HUES64 (cell line): ENCODE measurements around the gene NOX3.

Source experiments
- H3K27ac ChIP-seq: 2 replicates; pipeline ENCODE4 v1.7.0; 2013; ENCODE audit warnings: low read depth, low read length, inconsistent platforms
- H3K27me3 ChIP-seq: 2 replicates; pipeline ENCODE4 v1.6.1; 2013; ENCODE audit warnings: mild to moderate bottlenecking, low read length; ENCODE audit not compliant: insufficient read depth
- H3K36me3 ChIP-seq: 2 replicates; pipeline ENCODE4 v1.6.1; 2013; ENCODE audit warnings: mild to moderate bottlenecking, low read length; ENCODE audit not compliant: insufficient read depth
- H3K4me1 ChIP-seq: 2 replicates; pipeline ENCODE4 v1.6.1; 2013; ENCODE audit warnings: mild to moderate bottlenecking, low read length, moderate library complexity; ENCODE audit not compliant: insufficient read depth
- H3K4me3 ChIP-seq: 2 replicates; pipeline ENCODE4 v1.5.1; 2013; ENCODE audit warnings: mild to moderate bottlenecking, low read length, moderate library complexity
- H3K9ac ChIP-seq: 2 replicates; pipeline ENCODE4 v1.6.1; 2013; ENCODE audit warnings: mild to moderate bottlenecking, low read depth, low read length
- H3K9me3 ChIP-seq: 2 replicates; pipeline ENCODE4 v1.6.1; 2013; ENCODE audit warnings: low read depth, low read length; ENCODE audit not compliant: insufficient read depth
- WGBS: fragments of 150-250, 120-280 bp; methylation state at CpG from one replicate; pipeline ENCODE4 v1.1.7; 2013; ENCODE audit warnings: missing lambda C conversion rate; 5-methylcytosine and 5-hydroxymethylcytosine counted together

NOX3 gene

DNA sequence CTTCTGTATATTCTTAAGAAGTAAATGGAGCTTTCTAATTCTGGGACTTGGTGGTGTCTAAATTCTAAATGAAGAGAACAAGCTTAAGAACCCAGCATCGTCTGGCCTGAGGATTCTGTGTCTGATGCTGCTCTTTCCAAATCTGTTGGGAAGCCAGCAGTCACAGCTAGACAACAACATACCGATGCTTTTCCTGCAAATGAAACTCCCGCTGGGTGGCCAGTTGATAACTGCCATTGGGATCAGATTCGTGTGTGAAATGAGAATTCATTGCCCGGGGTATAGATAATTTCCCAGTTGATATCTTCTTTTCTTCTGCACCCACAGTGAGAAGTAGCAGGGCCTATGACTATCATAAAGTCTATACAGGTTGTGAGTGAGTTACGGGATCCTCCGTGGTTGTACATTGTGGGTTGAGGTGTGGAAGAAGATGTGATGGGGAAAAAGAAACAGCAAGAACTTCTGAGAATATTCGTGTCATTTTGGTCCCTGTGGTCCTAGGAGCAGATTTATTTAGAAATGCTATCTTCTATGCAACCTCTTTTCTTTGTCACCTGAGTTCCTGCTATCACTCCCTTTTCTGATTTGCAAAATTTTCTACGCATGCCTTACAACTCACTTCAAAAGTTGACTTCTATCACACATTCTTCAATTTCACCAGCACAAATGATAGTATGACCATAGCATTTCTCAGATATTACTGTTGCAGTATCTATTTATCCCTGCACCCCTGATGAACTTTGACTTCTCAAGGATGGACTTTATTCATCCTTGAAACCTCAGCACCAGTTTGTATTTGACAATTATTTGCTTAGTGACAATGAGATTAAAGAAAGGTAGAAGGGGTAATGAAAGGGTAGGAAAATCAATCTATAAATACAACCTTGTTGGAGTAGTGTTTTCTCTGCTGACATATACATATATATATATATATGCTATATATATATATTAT is 10.4 kb downstream of the NOX3 start:
- Histone ChIP-seq H3K36me3 (no peaks in the 10 kb centered on the region), H3K27me3 (no peaks in the 10 kb centered on the region), H3K9ac (no peak overlapping the region), H3K9me3 (no peaks in the 10 kb centered on the region), H3K4me1 (peaks cover 24% of the 10 kb centered on the region), H3K4me3 (no peak overlapping the region), H3K27ac (no peak overlapping the region)
- 86% methylated on average over 9 of the region's 9 CpGs for WGBS

- Histone ChIP-seq H3K4me1 (peaks cover 17% of the 10 kb centered on the region), H3K27me3 (no peaks in the 10 kb centered on the region), H3K9ac (no peak overlapping the region), H3K27ac (no peak overlapping the region), H3K36me3 (no peaks in the 10 kb centered on the region), H3K9me3 (no peaks in the 10 kb centered on the region), H3K4me3 (no peak overlapping the region)
- 93% methylated on average over 8 of the region's 9 CpGs for WGBS
Observed at GRCh38 chr6:155444120-155444917, 11.3 kb downstream of the NOX3 start.

DNA sequence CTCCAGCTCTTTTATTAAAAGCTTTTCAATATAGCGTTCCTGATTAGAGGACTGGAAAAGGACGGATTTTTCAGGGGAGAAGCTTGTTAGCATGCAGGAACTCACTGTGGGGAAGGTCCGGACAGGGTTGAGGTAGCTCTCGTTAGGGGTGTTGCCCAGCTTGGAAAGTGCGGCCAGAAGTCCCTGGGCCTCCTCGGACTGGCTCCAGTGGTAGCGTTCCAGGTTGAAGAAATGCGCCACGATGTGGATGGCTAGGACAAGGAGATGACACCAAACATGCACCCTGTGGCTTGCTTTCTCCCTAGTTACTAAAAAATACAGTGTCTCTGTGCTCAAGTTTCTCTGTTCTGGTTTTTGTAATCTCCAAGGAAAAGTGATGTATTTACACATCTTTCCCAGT is 12.5 kb downstream of the NOX3 start:
- no peak overlapping the region for H3K9ac ChIP-seq
- H3K27ac ChIP-seq = no peak overlapping the region
- no peaks in the 10 kb centered on the region for H3K36me3 ChIP-seq
- no peaks in the 10 kb centered on the region for H3K9me3 ChIP-seq
- no peak overlapping the region for H3K4me3 ChIP-seq
- peaks cover 5% of the 10 kb centered on the region; the same call in 1 of the 2 replicates for H3K4me1 ChIP-seq
- no peaks in the 10 kb centered on the region for H3K27me3 ChIP-seq
- WGBS = 89% methylated on average over 9 of the region's 9 CpGs

- no peak overlapping the region for H3K9ac ChIP-seq
- H3K9me3 ChIP-seq = no peaks in the 10 kb centered on the region
- H3K27me3 ChIP-seq = no peaks in the 10 kb centered on the region
- H3K27ac ChIP-seq = no peak overlapping the region
- H3K4me3 ChIP-seq = no peak overlapping the region
- peaks cover 5% of the 10 kb centered on the region; the same call in 1 of the 2 replicates for H3K4me1 ChIP-seq
- 93% methylated on average over 5 of the region's 5 CpGs for WGBS
- no peaks in the 10 kb centered on the region for H3K36me3 ChIP-seq
Observed at GRCh38 chr6:155442562-155442961, 13.1 kb downstream of the NOX3 start.

- no peaks in the 10 kb centered on the region for H3K27me3 ChIP-seq
- no peaks in the 10 kb centered on the region for H3K9me3 ChIP-seq
- H3K27ac ChIP-seq = no peak overlapping the region
- peaks cover 5% of the 10 kb centered on the region; the same call in 1 of the 2 replicates for H3K4me1 ChIP-seq
- no peak overlapping the region for H3K4me3 ChIP-seq
- no peak overlapping the region for H3K9ac ChIP-seq
- no peaks in the 10 kb centered on the region for H3K36me3 ChIP-seq
- WGBS = 84% methylated on average over 4 of the region's 4 CpGs
Observed at GRCh38 chr6:155441112-155441465, 14.6 kb downstream of the NOX3 start.

DNA sequence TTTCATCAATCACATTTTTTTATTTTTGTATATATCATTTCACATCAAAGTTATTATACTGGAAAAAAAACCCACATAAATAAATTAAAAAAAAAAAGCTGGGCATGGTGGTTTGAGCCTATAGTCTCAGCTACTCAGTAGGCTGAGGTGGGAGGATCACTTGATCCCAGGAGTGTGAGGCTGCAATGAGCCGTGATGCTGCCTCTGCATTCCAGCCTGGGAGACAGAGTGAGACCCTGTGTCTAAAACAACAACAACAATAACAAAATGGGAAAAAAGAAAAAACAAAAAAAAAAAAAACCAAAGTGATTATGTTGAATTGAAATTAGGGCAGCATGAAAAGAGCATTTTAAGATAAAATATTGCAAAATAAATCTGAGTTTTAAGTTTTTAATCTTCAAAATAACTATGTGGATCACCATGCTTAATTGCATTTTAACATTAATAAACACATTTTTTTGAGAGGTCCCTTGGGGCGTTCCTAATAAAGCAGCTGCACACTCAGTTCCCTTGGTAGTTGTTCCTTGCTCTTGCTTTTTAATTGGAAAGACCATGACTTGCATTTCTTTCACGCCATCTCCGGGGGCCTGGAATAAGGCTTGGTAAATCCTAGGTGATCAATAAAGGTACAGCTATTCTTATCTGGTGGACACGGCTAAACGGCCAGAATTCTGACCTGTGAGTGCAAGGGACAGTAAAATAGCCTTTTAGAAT is 15.1 kb downstream of the NOX3 start:
- Histone ChIP-seq H3K27me3 (no peaks in the 10 kb centered on the region), H3K36me3 (no peaks in the 10 kb centered on the region), H3K9me3 (no peaks in the 10 kb centered on the region), H3K4me1 (peaks cover 5% of the 10 kb centered on the region; the same call in 1 of the 2 replicates), H3K27ac (no peak overlapping the region), H3K9ac (no peak overlapping the region), H3K4me3 (no peak overlapping the region)
- 82% methylated on average over 6 of the region's 6 CpGs for WGBS

GRCh38 chr6:155439376-155439775 is 16.3 kb downstream of the NOX3 start:
- no peak overlapping the region for H3K27ac ChIP-seq
- no peaks in the 10 kb centered on the region for H3K36me3 ChIP-seq
- H3K4me1 ChIP-seq = peaks cover 2% of the 10 kb centered on the region; the same call in 1 of the 2 replicates
- no peak overlapping the region for H3K4me3 ChIP-seq
- 96% methylated on average over 3 of the region's 3 CpGs for WGBS
- no peak overlapping the region for H3K9ac ChIP-seq
- H3K27me3 ChIP-seq = no peaks in the 10 kb centered on the region
- H3K9me3 ChIP-seq = no peaks in the 10 kb centered on the region

- 87% methylated on average over 5 of the region's 5 CpGs for WGBS
- Histone ChIP-seq H3K27me3 (no peaks in the 10 kb centered on the region), H3K4me1 (no peaks in the 10 kb centered on the region), H3K27ac (no peak overlapping the region), H3K9me3 (no peaks in the 10 kb centered on the region), H3K36me3 (no peaks in the 10 kb centered on the region), H3K9ac (no peak overlapping the region), H3K4me3 (no peak overlapping the region)
Observed at GRCh38 chr6:155436981-155437749, 18.5 kb downstream of the NOX3 start.

GRCh38 chr6:155434829-155435423 is 20.7 kb downstream of the NOX3 start:
- 90% methylated on average over 13 of the region's 13 CpGs for WGBS

DNA sequence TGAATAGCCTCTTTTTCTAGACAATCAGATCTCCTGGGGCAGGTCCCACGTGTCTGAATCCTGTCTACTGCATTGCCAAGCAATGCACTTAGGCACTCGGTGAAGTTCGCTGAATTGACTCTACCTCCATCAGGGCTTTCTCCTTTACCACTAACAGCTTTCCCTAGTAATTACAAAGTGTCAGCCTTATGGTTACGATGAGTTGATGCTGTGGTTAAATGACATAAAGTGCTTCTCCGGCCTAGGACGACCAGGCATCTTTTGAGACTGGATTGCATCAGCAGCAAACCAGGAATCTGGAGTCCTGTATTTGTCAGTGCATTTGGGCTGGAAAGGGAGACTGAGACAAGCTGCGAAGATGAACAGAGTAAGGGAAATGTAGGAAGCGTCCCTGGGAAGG is 21.5 kb downstream of the NOX3 start:
- H3K27me3 ChIP-seq = no peaks in the 10 kb centered on the region
- no peaks in the 10 kb centered on the region for H3K4me1 ChIP-seq
- H3K4me3 ChIP-seq = no peak overlapping the region
- H3K9ac ChIP-seq = no peak overlapping the region
- WGBS = 93% methylated on average over 8 of the region's 8 CpGs
- H3K36me3 ChIP-seq = no peaks in the 10 kb centered on the region
- no peaks in the 10 kb centered on the region for H3K9me3 ChIP-seq
- no peak overlapping the region for H3K27ac ChIP-seq

More at GRCh38 chr6:155434829-155435423, 20.7 kb downstream of the NOX3 start:
- Histone ChIP-seq H3K27me3 (no peaks in the 10 kb centered on the region), H3K9me3 (no peaks in the 10 kb centered on the region), H3K4me1 (no peaks in the 10 kb centered on the region), H3K9ac (no peak overlapping the region), H3K4me3 (no peak overlapping the region), H3K27ac (no peak overlapping the region), H3K36me3 (no peaks in the 10 kb centered on the region)
